ENCODE measurements around the gene ATL2. TPM values are rescaled to one million over a fixed set of nuclear protein-coding genes. Genes with fewer than 3 reads are reported as not detected.

Gene ATL2
- total RNA-seq, 3 donors from 2014 or later: 56.9 to 63.9 (median 60.2) TPM

DNA sequence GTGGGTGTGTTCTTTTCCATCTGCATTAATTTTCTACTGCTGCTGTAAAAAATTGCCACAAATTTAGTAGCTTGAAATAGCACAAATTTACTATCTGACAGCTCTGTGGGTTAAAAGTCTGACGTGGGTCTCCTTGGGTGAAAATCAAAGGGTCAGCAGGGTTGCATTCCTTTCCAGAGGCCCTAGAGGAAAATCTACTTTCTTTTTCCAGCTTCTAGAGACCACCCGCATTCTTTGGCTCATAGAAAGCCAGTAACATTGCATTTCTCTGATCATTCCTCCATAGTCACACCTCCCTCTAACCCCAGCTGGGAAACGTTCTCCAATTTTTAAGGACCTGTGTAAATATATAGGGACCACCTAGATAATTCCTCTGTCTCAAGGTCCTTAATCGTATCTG is 128.8 kb downstream of the ATL2 start:
- H3K9me3 Mint-ChIP-seq: no peaks in the 10 kb centered on the region
- DNase-seq (no peak), ATAC-seq (no peak)
- H3K27me3 Mint-ChIP-seq (ENCODE audit: low read depth): no peaks in the 10 kb centered on the region
- no peaks in the 10 kb centered on the region for H3K4me1 Mint-ChIP-seq (ENCODE audit: low read depth)
- no peaks in the 10 kb centered on the region for H3K36me3 Mint-ChIP-seq (ENCODE audit: insufficient read depth)
- no peak overlapping the region for H3K4me3 Mint-ChIP-seq

GRCh38 chr2:38246105-38246504 is 131.0 kb downstream of the ATL2 start:
- Mint-ChIP-seq H3K4me3 (no peak overlapping the region), H3K9me3 (no peaks in the 10 kb centered on the region), H3K27me3 (ENCODE audit: low read depth) (no peaks in the 10 kb centered on the region), H3K4me1 (ENCODE audit: low read depth) (no peaks in the 10 kb centered on the region), H3K36me3 (ENCODE audit: insufficient read depth) (no peaks in the 10 kb centered on the region)
- ATAC-seq (no peak), DNase-seq (no peak)

DNA sequence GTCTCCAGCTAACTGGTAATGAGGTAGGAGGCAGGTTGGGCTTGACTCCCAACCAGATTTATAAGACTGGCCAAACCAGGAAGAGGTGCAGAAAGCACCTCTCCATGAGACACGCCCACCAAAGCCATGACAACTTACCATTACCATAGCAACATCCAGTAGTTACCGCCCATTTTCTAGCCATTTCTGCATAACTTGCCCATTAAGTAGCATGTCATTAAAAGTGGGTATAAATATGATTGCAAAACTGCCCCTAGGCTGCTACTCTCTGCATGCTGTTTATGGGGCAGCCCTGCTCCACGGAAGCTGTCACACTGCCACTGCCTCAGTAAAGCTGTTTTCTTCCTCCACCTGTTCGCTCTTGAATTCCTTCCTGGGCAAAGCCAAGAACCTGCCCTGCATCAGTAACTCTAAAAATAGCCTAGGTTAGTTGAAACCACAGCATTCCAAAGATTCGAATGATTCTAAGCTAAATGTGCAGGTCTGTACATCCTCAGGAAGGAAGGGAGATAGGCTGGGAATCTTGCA is 131.9 kb downstream of the ATL2 start:
- Mint-ChIP-seq H3K4me3 (no peak overlapping the region), H3K36me3 (ENCODE audit: insufficient read depth) (no peaks in the 10 kb centered on the region), H3K4me1 (ENCODE audit: low read depth) (no peaks in the 10 kb centered on the region), H3K9me3 (no peaks in the 10 kb centered on the region), H3K27me3 (ENCODE audit: low read depth) (no peaks in the 10 kb centered on the region)
- ATAC-seq (no peak), DNase-seq (no peak)

GRCh38 chr2:38244301-38244700 is 132.8 kb downstream of the ATL2 start:
- DNase-seq (no peak), ATAC-seq (no peak)
- H3K4me3 Mint-ChIP-seq: no peak overlapping the region
- no peaks in the 10 kb centered on the region for H3K9me3 Mint-ChIP-seq
- H3K36me3 Mint-ChIP-seq (ENCODE audit: insufficient read depth): no peaks in the 10 kb centered on the region
- no peaks in the 10 kb centered on the region for H3K4me1 Mint-ChIP-seq (ENCODE audit: low read depth)
- peaks cover 3% of the 10 kb centered on the region for H3K27me3 Mint-ChIP-seq (ENCODE audit: low read depth)

Other genes with a start within 250 kb of the ATL2 start
- gene HNRNPLL, start 225.7 kb upstream of the ATL2 start, total RNA-seq: 10 to 100 TPM; 62.7 to 86.3 (median 70.1) TPM